K562 (cell line): ENCODE measurements around the gene PFKFB2. TPM values are rescaled to one million over a fixed set of nuclear protein-coding genes. Genes with fewer than 3 reads are reported as not detected.

Source experiments
- BMI1 ChIP-seq: fragments of 150-350 bp; IDR thresholded peaks from 2 replicates; pipeline ENCODE4 v1.6.1; 2014; ENCODE audit warnings: low read length
- DPF2 ChIP-seq: fragments of 450-650 bp; IDR thresholded peaks from 2 replicates; pipeline ENCODE4 v1.6.1; 2016
- EP400 ChIP-seq: fragments of 450-650 bp; IDR thresholded peaks from 2 replicates; pipeline ENCODE4 v1.6.1; 2017; ENCODE audit warnings: antibody characterized with exemption, mild to moderate bottlenecking, moderate library complexity
- FOXK2 ChIP-seq, 2 experiments: fragments of 450-650 bp; IDR thresholded peaks in 1 of 2; conservative IDR thresholded peaks in 1 of 2; 2 replicates each; pipeline ENCODE4 v1.6.1; 2016; ENCODE audit warnings: low read depth in 2 of 2, mild to moderate bottlenecking in 1 of 2
- MAFF ChIP-seq: IDR thresholded peaks from 2 replicates; pipeline ENCODE4 v1.6.1; 2012; ENCODE audit warnings: low read length, improper control_type of control experiment
- MAZ ChIP-seq, 2 experiments: fragments of 450-650 bp in 1 of 2; sonication (generic) in 1 of 2; formaldehyde crosslinking; IDR thresholded peaks in 1 of 2; conservative IDR thresholded peaks in 1 of 2; 2 replicates each; pipeline versions ENCODE4 v1.4.0 to v1.5.0; 2020; ENCODE audit warnings: mild to moderate bottlenecking in 1 of 2, missing genetic modification reagents in 1 of 2
- MTA3 ChIP-seq: fragments of 450-650 bp; formaldehyde crosslinking; IDR thresholded peaks from 2 replicates; pipeline ENCODE4 v1.6.1; 2017; ENCODE audit warnings: mild to moderate bottlenecking, borderline replicate concordance
- MXI1 ChIP-seq: IDR thresholded peaks from 2 replicates; pipeline ENCODE4 v1.6.1; 2011; ENCODE audit warnings: low read depth, mild to moderate bottlenecking, improper control_type of control experiment, low read length
- NBN ChIP-seq: fragments of 450-650 bp; IDR thresholded peaks from 2 replicates; pipeline ENCODE4 v1.6.1; 2016; ENCODE audit warnings: low read depth, mild to moderate bottlenecking
- NR2C1 ChIP-seq, 2 experiments: fragments of 450-650 bp; IDR thresholded peaks; 2 replicates each; pipeline ENCODE4 v1.6.1; 2017; ENCODE audit warnings: mild to moderate bottlenecking in 2 of 2, antibody characterized with exemption in 1 of 2, inconsistent platforms in 1 of 2, missing compliant biosample characterization in 1 of 2, missing genetic modification characterization in 1 of 2
- PRDM10 ChIP-seq: fragments of 450-650 bp; IDR thresholded peaks from 2 replicates; pipeline ENCODE4 v1.6.1; 2018; ENCODE audit not compliant: partially characterized antibody
- SMAD3 ChIP-seq: fragments of 450-650 bp; formaldehyde crosslinking; conservative IDR thresholded peaks from 2 replicates; pipeline ENCODE4 v1.4.0; 2020; ENCODE audit warnings: mild to moderate bottlenecking
- SMARCE1 ChIP-seq: fragments of 450-650 bp; IDR thresholded peaks from 2 replicates; pipeline ENCODE4 v1.7.1; 2016; ENCODE audit warnings: mild to moderate bottlenecking
- SMC3 ChIP-seq: conservative IDR thresholded peaks from 2 replicates; pipeline ENCODE4 v1.6.1; 2011; ENCODE audit warnings: low read depth, low read length, improper control_type of control experiment; ENCODE audit not compliant: insufficient read depth
- SRF ChIP-seq, 2 experiments: fragments of 250-450, 450-650 bp in 1 of 2; sonication (Bioruptor Pico) in 1 of 2; sonication (generic) in 1 of 2; formaldehyde crosslinking; IDR thresholded peaks; 2 replicates each; pipeline versions ENCODE4 v1.5.0 to v1.5.1; 2020 to 2022; ENCODE audit warnings: mild to moderate bottlenecking in 1 of 2, missing genetic modification reagents in 1 of 2
- ZBTB12 ChIP-seq: fragments of 250-450 bp; sonication (Bioruptor Pico); IDR thresholded peaks from 2 replicates; pipeline ENCODE4 v1.4.0; 2020
- ZNF175 ChIP-seq: fragments of 200-800 bp; sonication (Bioruptor generic); IDR thresholded peaks from 2 replicates; pipeline ENCODE4 v1.6.1; 2016; ENCODE audit warnings: low read depth, mild to moderate bottlenecking, missing genetic modification characterization, missing compliant biosample characterization
- ZNF24 ChIP-seq: fragments of 450-650 bp; IDR thresholded peaks from 2 replicates; pipeline ENCODE4 v1.6.1; 2016
- ZNF280A ChIP-seq: fragments of 450-650 bp; IDR thresholded peaks from 2 replicates; pipeline ENCODE4 v1.6.1; 2018; ENCODE audit warnings: mild to moderate bottlenecking, low read depth; ENCODE audit not compliant: partially characterized antibody
- ZNF445 ChIP-seq: fragments of 250-450 bp; sonication (Bioruptor Pico); IDR thresholded peaks from 2 replicates; pipeline ENCODE4 v1.4.0; 2020; ENCODE audit warnings: low read depth, mild to moderate bottlenecking, moderate library complexity
- ZNF695 ChIP-seq: fragments of 450-650 bp; formaldehyde crosslinking; IDR thresholded peaks from 2 replicates; pipeline ENCODE4 v1.4.0; 2020; ENCODE audit warnings: mild to moderate bottlenecking, moderate library complexity
- ZNF707 ChIP-seq: fragments of 250-450 bp; sonication (Bioruptor Pico); conservative IDR thresholded peaks from 2 replicates; pipeline ENCODE4 v1.8.0; 2022; ENCODE audit warnings: inconsistent platforms, mild to moderate bottlenecking, moderate library complexity
- polyA plus RNA-seq, 8 experiments: library from polyadenylated mRNA; depleted of rRNA in 4 of 8; stranded (reverse) in 5 of 8; unstranded in 3 of 8; fragments of >200 nt; fragmentation: Nextera tagmentation in 2 of 8; fragmentation: Illumina TruSeq in 1 of 8; extraction: Ambion mirVana in 2 of 8; extraction: Trizol in 1 of 8; gene quantifications; 2 replicates each; pipeline versions ENCODE4 v1.2.1 to v1.2.3, GENCODE V29; 2011 to 2014; ENCODE audit warnings: inconsistent platforms in 1 of 8, missing spikeins in 1 of 8
- total RNA-seq, 7 experiments: library from RNA; depleted of rRNA in 6 of 7; stranded (reverse); fragments of >200 nt in 6 of 7; fragmentation: Illumina TruSeq in 2 of 7; extraction: Trizol in 2 of 7; gene quantifications; 2 replicates each; pipeline versions ENCODE4 v1.2.1 to v1.2.3, GENCODE V29; 2011 to 2021; ENCODE audit warnings: low replicate concordance in 1 of 7

Gene PFKFB2
- total and polyA plus RNA-seq, 9 of the 15 experiments (the other 6 are each of a cell fraction or from before 2014, with no cell fraction given) = 6.9 to 26.0 (median 16.4) TPM

- TF ChIP-seq ZNF445 (CRISPR knock-in tag) (no peak), SMARCE1 (peak; percentile 71), ZNF24 (peak; percentile 37; the same call in 1 of the 2 replicates), MXI1 (no peak), SRF (CRISPR knock-in tag; IDR thresholded peaks at IDR 0.05) (0 out of 4 replicates have a peak, but pooled peaks of 1 of the 2 experiments have one; percentile 32), NBN (peak; percentile 72), SMAD3 (CRISPR knock-in tag) (0 out of 2 replicates have a peak, but pooled peaks have one; percentile 3), DPF2 (peak; percentile 87), ZNF707 (CRISPR knock-in tag) (peak; percentile 88), MAFF (peak; percentile 29; the same call in 1 of the 2 replicates), BMI1 (0 out of 2 replicates have a peak, but pooled peaks have one; percentile 13), ZNF695 (no peak), NR2C1 (IDR thresholded peaks at IDR 0.05) (no peak; the same call in 1 of the 2 replicates), NR2C1 (tag; IDR thresholded peaks at IDR 0.05) (peak; percentile 65; the same call in 1 of the 2 replicates), ZBTB12 (CRISPR knock-in tag) (peak; percentile 30; the same call in 1 of the 2 replicates), SMC3 (peak; percentile 97), MTA3 (peak; percentile 74; the same call in 1 of the 2 replicates), ZNF280A (no peak), ZNF175 (CRISPR knock-in tag) (0 out of 2 replicates have a peak, but pooled peaks have one; percentile 49), MAZ (CRISPR knock-in tag; conservative IDR thresholded peaks at IDR 0.05 in 1 of 2, IDR thresholded peaks at IDR 0.05 in 1 of 2) (peak; percentile 75 to 86), PRDM10 (peak; percentile 49), EP400 (peak; percentile 27; the same call in 1 of the 2 replicates), FOXK2 (conservative IDR thresholded peaks at IDR 0.05 in 1 of 2, IDR thresholded peaks at IDR 0.05 in 1 of 2; ENCODE audit: low read depth in 2 of 2) (peak; percentile 83 to 91)
Measured at GRCh38 chr1:207084701-207085180, 31.7 kb downstream of the PFKFB2 start (continued).
